ENCODE measurements around the gene SLC38A1. TPM values are rescaled to one million over a fixed set of nuclear protein-coding genes. Genes with fewer than 3 reads are reported as not detected.

Gene SLC38A1
- polyA plus RNA-seq, 2 of the 4 experiments (the other 2 are of a cell fraction), result 62.7 to 231 TPM

- CTCF ChIA-PET, result no interaction called here
- FAIRE-seq (no peak), DNase-seq (ENCODE audit: low read depth in 1 of 2, low spot score in 1 of 2) (no peak), ATAC-seq (no peak)
- 83% methylated on average over 4 of the region's 4 CpGs for WGBS (ENCODE audit: missing lambda C conversion rate)
- Histone ChIP-seq H3K27ac (no peak overlapping the region), H3K4me3 (no peak overlapping the region), H3K9me3 (no peaks in the 10 kb centered on the region), H3K4me1 (peaks cover 14% of the 10 kb centered on the region; the same call in 2 of the 3 replicates), H3K4me2 (no peak overlapping the region)
- no peak for TF ChIP-seq HES2 (IDR thresholded peaks at IDR 0.05)
- TF ChIP-seq KDM1A (IDR thresholded peaks at IDR 0.05; ENCODE audit: low read depth), result no peak
- no peak for TF ChIP-seq CTCF (IDR thresholded peaks at IDR 0.05)
- no peak for TF ChIP-seq EP300 (IDR thresholded peaks at IDR 0.05)
- TF ChIP-seq MAX (IDR thresholded peaks at IDR 0.05), result no peak
- POLR2A ChIA-PET, result no interaction called here
Observed at GRCh38 chr12:46209170-46209569, 59.7 kb downstream of the SLC38A1 start.

GRCh38 chr12:46208370-46208769 is 60.5 kb downstream of the SLC38A1 start:
- TF ChIP-seq GATA3 (IDR thresholded peaks at IDR 0.05; ENCODE audit: borderline replicate concordance), result no peak
- no peak for TF ChIP-seq CTCF (IDR thresholded peaks at IDR 0.05)
- no peak for TF ChIP-seq TFCP2L1 (CRISPR knock-in tag; IDR thresholded peaks at IDR 0.05)
- no peak for TF ChIP-seq ZC3H11A (IDR thresholded peaks at IDR 0.05)
- TF ChIP-seq POLR2A (IDR thresholded peaks at IDR 0.05; ENCODE audit: low read length), result no peak
- TF ChIP-seq PBX3 (IDR thresholded peaks at IDR 0.05), result no peak
- TF ChIP-seq FOXS1 (CRISPR knock-in tag; IDR thresholded peaks at IDR 0.05), result no peak
- TF ChIP-seq NR3C1 (IDR thresholded peaks at IDR 0.05), result no peak
- TF ChIP-seq RNF2 (IDR thresholded peaks at IDR 0.05; ENCODE audit: borderline replicate concordance, low read depth), result no peak
- TF ChIP-seq BCL3 (IDR thresholded peaks at IDR 0.05), result no peak
- no peak for TF ChIP-seq RARB (CRISPR knock-in tag; IDR thresholded peaks at IDR 0.05)
- no peak for TF ChIP-seq HMGXB4 (CRISPR knock-in tag; IDR thresholded peaks at IDR 0.05; ENCODE audit: borderline replicate concordance)
- TF ChIP-seq FOSB (CRISPR knock-in tag; IDR thresholded peaks at IDR 0.05), result no peak
- TF ChIP-seq BHLHE40 (IDR thresholded peaks at IDR 0.05; ENCODE audit: low read depth, low read length), result no peak
- no peak for ATAC-seq
- Histone ChIP-seq H3K27ac (no peak overlapping the region), H3K9me3 (no peaks in the 10 kb centered on the region), H3K4me3 (no peak overlapping the region), H3K4me1 (peaks cover 14% of the 10 kb centered on the region; the same call in 2 of the 3 replicates), H3K4me2 (no peak overlapping the region)
- no peak for FAIRE-seq
- no peak for DNase-seq (ENCODE audit: low read depth in 1 of 2, low spot score in 1 of 2)
- ChIA-PET CTCF (interaction anchor here (0.7 to 1.0 kb wide), 2 partner anchors 10 to 137 kb away, joined by 3 read pairs; no protein-coding TSS in a partner anchor), POLR2A (no interaction called here)
